Lower lobe of right lung (tissue), 2 donors: ENCODE measurements around the gene SPINK8. TPM values are rescaled to one million over a fixed set of nuclear protein-coding genes. Genes with fewer than 3 reads are reported as not detected.

ENCODE experiments used
- ATAC-seq, 2 donors: fragments of 200-7000 bp; cut with Tn5 transposase; one replicate each; pipeline ENCODE4 v1.9.1; 2020 to 2022; ENCODE audit warnings: mild to moderate bottlenecking in 2 of 2, moderate library complexity in 2 of 2
- DNase-seq: peaks from one replicate; pipeline ENCODE4 v3.0.0-alpha.2; 2020
- H3K27ac ChIP-seq: fragments of 200-600 bp; one replicate; pipeline ENCODE4 v1.8.0; 2022
- H3K27me3 ChIP-seq: fragments of 200-600 bp; one replicate; pipeline ENCODE4 v1.8.0; 2022; ENCODE audit warnings: low read depth
- H3K36me3 ChIP-seq: fragments of 200-600 bp; one replicate; pipeline ENCODE4 v1.8.0; 2022; ENCODE audit warnings: mild to moderate bottlenecking
- H3K4me1 ChIP-seq: fragments of 200-600 bp; one replicate; pipeline ENCODE4 v1.8.0; 2022
- H3K4me3 ChIP-seq: fragments of 200-600 bp; one replicate; pipeline ENCODE4 v1.8.0; 2022; ENCODE audit warnings: mild to moderate bottlenecking
- H3K9me3 ChIP-seq: fragments of 200-600 bp; one replicate; pipeline ENCODE4 v1.8.0; 2022
- CTCF ChIP-seq: fragments of 200-600 bp; IDR thresholded peaks from one replicate; pipeline ENCODE4 v1.8.0; 2022; ENCODE audit warnings: antibody characterized with exemption, mild to moderate bottlenecking
- intact Hi-C: fragments of 100-400 bp; cut with DNase I; formaldehyde crosslinking; loops from one replicate; pipeline ENCODE4 v1.11.0; 2022
- microRNA-seq: library from miRNA; unstranded; fragments of <30 nt; microRNA quantifications from one replicate; pipeline ENCODE4 v1.2.0, GENCODE V29; 2020; ENCODE audit warnings: borderline number of aligned reads
- total RNA-seq: library from RNA; stranded (reverse); fragmentation: NEBNext Ultra II Directional; extraction: Animal tissue kit (Norgen Biotek cat#: 25700); gene quantifications from one replicate; pipeline ENCODE4 v1.2.1, GENCODE V29; 2021
- donor health status: DM: no; HTN: yes; CAD: no; lungs with severe emphysema.

Gene SPINK8
- total RNA-seq, 1 donor from 2014 or later: not detected

GRCh38 chr3:48258530-48258929 is 74.9 kb downstream of the SPINK8 start:
- TF ChIP-seq CTCF: no peak
- no peaks in the 10 kb centered on the region for H3K27me3 ChIP-seq

More at GRCh38 chr3:48258530-48258929, 74.9 kb downstream of the SPINK8 start:
- Histone ChIP-seq H3K4me1 (no peaks in the 10 kb centered on the region), H3K4me3 (no peak overlapping the region), H3K36me3 (peaks cover 31% of the 10 kb centered on the region), H3K9me3 (no peaks in the 10 kb centered on the region), H3K27ac (no peak overlapping the region)
- intact Hi-C loops: no loop called here
- ATAC-seq: no peak
- DNase-seq: no peak

Small RNAs within 50 kb of the gene (microRNA-seq; reads per million reads assigned to microRNA genes)
- not detected for gene MIR2115

Other genes with a start within 250 kb of the SPINK8 start
- 0.83 TPM for gene CDC25A, start 145.2 kb downstream of the SPINK8 start, total RNA-seq
- 2.3 TPM for gene CAMP, start 110.2 kb downstream of the SPINK8 start, total RNA-seq
- 23.8 TPM for gene ZNF589, start 92.6 kb downstream of the SPINK8 start, total RNA-seq
- gene NME6, start 32.3 kb downstream of the SPINK8 start, total RNA-seq: 34.7 TPM
- gene FBXW12, start 38.6 kb upstream of the SPINK8 start, total RNA-seq: not detected
- gene PLXNB1, start 96.4 kb upstream of the SPINK8 start, total RNA-seq: 94.3 TPM
- 8.6 TPM for gene CCDC51, start 106.5 kb upstream of the SPINK8 start, total RNA-seq
- gene TMA7, start 106.6 kb upstream of the SPINK8 start, total RNA-seq: 153 TPM
- gene ATRIP, start 113.1 kb upstream of the SPINK8 start, total RNA-seq: 5.9 TPM
- 187 TPM for gene SHISA5, start 170.5 kb upstream of the SPINK8 start, total RNA-seq
- gene PFKFB4, start 223.1 kb upstream of the SPINK8 start, total RNA-seq: 12.9 TPM
- 0.32 TPM for gene UCN2, start 230.1 kb upstream of the SPINK8 start, total RNA-seq